ENCODE results near the gene PRAMEF17.
"Not testable (repeated sequence)": the region's sequence is repeated elsewhere in the genome, so short reads cannot be mapped to it uniquely, and the experiment has no call there.

Gene PRAMEF17

DNA sequence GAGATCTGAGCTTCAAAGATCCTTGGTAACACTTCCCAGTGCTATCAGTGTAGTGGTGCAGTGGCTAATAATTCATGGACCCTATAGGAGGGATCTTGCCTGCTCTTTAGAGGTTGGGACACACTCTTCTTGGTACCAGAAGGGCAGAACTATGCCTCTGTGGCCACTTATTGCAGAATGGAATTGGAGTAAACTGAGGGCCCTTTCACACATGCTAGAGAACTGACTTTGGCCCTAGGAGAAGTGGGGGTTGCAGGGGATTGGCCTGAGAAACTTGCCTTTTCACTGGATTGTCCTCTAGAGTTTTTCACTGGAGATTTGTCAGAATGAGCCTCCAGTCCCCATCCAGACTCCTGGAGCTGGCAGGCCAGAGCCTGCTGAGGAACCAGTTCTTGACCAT, at the start of gene PRAMEF17:
TSS of gene PRAMEF17 (plus strand) at position 301 of the 400 bp plus-strand sequence. CDS start at position 327, 26 bp downstream.
- not testable (repeated sequence) for DNase-seq (ENCODE audit: low read depth, low spot score)

DNA sequence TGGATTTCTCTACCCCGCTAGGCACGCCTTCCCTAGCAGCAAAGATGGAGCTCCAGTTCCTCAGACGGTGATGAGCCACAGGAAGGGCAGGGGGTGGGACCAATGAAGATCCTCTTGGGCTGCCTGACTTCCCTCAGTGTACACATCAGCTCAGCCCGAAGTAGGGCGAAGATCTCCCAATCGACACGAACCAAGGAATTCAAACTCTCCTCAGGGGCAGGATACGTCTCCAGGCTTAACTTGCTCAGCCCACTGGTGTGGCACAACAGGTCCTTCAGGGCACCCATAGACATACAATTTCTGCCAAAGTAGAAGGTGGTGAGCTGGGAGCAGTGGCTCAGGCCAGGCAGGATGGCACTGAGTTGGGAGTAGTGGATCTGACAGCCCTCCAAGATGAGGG, 46.9 kb upstream of the PRAMEF17 start:
- not testable (repeated sequence) for DNase-seq (ENCODE audit: low read depth, low spot score)

- DNase-seq (ENCODE audit: low read depth, low spot score) = not testable (repeated sequence)
Measured at GRCh38 chr1:13347034-13347433, 42.4 kb upstream of the PRAMEF17 start, which contains the start of gene PRAMEF14. Gene PRAMEF14, minus strand, starts transcription at chr1:13347134. Its CDS starts 1,820 bp downstream, at chr1:13345314.

DNA sequence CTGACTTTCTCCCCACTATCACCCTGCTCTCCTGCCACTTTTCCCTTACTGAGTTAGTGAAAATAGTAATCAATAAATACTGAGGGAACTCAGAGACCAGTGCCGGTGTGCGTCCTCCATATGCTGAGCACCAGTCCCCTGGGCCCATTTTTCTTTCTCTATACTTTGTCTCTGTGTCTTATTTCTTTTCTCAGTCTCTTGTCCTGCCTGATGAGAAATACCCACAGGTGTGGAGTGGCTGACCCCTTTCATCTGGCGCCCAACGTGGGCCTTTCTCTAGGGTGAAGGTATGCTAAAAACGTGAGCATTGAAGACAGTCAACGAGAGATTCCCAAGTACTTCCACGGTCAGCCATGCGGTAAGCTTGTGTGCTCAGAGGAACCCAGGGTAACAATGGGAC, 36.0 kb upstream of the PRAMEF17 start:
- not testable (repeated sequence) for DNase-seq (ENCODE audit: low read depth, low spot score)

DNA sequence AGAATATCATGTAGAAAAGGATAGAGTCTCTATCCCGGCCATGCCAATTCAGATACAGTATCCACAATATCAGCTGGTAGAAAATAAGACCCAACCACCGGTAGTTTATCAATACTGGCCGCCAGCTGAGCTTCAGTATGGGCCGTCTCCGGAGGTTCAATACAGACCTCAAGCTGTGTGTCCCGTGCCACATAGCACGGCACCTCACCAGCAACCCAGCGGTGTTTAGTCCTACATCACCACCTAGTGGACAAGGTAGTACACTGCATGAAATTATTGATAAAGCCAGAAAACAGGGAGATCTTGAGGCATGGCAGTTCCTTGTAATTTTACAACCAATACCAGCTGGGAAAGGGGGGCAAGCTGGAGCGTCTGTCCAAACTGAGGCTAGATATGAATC, 35.0 kb upstream of the PRAMEF17 start:
- not testable (repeated sequence) for DNase-seq (ENCODE audit: low read depth, low spot score)

GRCh38 chr1:13356774-13357173, 32.7 kb upstream of the PRAMEF17 start:
- DNase-seq (ENCODE audit: low read depth, low spot score) = not testable (repeated sequence)

DNA sequence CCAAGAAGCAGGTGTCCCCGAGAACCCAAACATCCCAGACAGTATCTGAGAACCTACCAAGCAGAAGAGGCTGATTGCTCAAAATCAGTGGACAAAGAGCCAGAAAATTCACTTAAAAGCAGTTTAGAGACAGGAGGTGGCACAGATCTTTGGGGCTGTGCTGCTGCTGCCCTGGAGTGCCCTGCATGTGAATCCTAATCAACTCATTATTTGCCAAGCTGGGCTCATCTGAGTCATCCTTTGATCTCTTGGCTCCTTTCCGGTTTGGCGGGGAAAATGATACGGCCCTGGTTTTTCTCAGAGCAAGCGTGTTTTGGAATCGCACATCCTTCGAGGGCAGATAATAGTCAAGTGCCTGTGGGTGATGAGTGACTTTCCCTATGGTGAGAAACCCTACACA, 27.1 kb upstream of the PRAMEF17 start:
- DNase-seq (ENCODE audit: low read depth, low spot score) = not testable (repeated sequence)

- DNase-seq (ENCODE audit: low read depth, low spot score) = not testable (repeated sequence)
Measured at GRCh38 chr1:13364928-13365327, 24.5 kb upstream of the PRAMEF17 start.

DNA sequence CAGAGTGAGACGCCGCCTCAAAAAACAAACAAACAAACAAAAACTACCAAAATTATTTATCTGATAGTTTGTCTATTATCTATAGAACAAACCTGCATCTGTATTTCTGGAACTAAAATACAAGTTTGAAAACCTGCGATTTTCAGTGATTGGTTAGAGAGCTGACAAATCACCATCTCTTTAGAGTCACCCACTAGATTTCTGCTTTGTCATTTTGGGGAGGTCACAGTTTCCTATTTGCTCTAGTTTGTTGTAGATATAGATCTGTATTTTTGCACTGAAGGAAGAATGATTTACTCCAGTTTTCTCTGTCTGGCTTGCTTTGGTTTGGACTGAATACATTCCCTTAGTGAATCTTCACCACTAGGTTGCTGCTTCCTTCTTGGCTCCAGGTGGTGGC, 22.9 kb upstream of the PRAMEF17 start:
- not testable (repeated sequence) for DNase-seq (ENCODE audit: low read depth, low spot score)

- not testable (repeated sequence) for DNase-seq (ENCODE audit: low read depth, low spot score)
Measured at GRCh38 chr1:13368544-13368943, 20.9 kb upstream of the PRAMEF17 start.

GRCh38 chr1:13378983-13379382, 10.4 kb upstream of the PRAMEF17 start:
- DNase-seq (ENCODE audit: low read depth, low spot score) = not testable (repeated sequence)

GRCh38 chr1:13380380-13380779, 9.1 kb upstream of the PRAMEF17 start:
- DNase-seq (ENCODE audit: low read depth, low spot score) = not testable (repeated sequence)

DNA sequence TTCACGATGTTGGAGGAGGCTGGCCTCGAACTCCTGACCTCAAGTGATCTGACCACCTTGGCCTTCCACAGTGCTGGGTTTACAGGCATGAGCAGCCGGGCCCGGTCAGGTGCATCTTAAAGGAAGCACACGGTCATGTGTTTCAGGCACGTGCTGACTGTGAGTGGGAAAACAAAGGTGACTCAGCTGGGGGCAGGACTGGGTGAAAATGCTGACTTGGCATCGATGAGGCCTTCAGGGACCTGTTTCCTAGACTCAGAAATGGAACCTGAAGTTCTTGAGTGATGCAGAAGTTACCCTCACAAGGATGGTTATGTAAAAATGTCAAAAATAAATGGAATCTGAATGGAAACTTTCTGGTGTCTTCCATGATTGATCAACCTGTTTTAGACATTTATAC, 3.6 kb downstream of the PRAMEF17 start:
- not testable (repeated sequence) for DNase-seq (ENCODE audit: low read depth, low spot score)

DNA sequence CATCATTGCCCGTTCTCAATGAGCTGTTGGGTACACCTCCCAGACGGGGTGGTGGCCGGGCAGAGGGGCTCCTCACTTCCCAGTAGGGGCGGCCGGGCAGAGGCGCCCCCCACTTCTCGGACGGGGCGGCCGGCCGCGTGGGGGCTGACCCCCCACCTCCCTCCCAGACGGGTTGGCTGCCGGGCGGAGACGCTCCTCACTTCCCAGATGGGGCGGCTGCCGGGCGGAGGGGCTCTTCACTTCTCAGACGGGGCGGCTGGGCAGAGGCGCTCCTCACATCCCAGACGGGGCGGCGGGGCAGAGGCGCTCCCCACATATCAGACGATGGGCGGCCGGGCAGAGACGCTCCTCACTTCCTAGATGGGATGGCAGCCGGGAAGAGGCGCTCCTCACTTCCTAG, 5.3 kb downstream of the PRAMEF17 start:
- DNase-seq (ENCODE audit: low read depth, low spot score) = not testable (repeated sequence)

DNA sequence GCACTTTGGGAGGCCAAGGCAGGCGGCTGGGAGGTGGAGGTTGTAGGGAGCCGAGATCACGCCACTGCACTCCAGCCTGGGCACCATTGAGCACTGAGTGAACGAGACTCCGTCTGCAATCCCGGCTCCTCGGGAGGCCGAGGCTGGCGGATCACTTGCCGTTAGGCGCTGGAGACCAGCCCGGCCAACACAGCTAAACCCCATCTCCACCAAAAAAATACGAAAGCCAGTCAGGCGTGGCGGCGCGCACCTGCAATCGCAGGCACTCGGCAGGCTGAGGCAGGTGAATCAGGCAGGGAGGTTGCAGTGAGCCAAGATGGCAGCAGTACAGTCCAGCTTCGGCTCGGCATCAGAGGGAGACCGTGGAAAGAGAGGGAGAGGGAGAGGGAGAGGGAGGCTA, 5.9 kb downstream of the PRAMEF17 start:
- DNase-seq (ENCODE audit: low read depth, low spot score) = not testable (repeated sequence)

GRCh38 chr1:13407811-13408210, 18.4 kb downstream of the PRAMEF17 start:
- no peak for DNase-seq (ENCODE audit: low read depth, low spot score)

DNA sequence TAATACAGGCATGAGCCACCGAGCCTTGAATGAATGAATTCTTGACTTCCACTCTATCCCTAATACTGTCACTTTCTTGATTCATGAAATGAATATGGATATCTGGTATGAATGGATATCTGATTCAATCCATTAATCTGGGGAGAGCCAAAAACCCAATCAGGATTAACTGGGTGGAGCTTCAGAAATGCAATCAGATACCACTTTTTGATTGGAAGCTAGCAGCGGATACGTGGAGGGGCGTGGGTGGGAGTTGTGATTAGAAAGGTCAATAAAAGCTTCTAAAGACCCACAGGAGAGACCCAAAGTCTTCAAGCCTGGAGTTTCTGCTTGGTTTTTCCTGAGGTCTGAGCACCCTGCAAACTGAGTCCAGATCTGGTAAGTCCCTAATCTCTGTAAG, 20.7 kb downstream of the PRAMEF17 start, which contains the start of gene PRAMEF20:
TSS of gene PRAMEF20 (plus strand) at position 301 of the 400 bp plus-strand sequence. CDS start 5,905 bp downstream, outside the sequence.
- DNase-seq (ENCODE audit: low read depth, low spot score) = not testable (repeated sequence)

DNA sequence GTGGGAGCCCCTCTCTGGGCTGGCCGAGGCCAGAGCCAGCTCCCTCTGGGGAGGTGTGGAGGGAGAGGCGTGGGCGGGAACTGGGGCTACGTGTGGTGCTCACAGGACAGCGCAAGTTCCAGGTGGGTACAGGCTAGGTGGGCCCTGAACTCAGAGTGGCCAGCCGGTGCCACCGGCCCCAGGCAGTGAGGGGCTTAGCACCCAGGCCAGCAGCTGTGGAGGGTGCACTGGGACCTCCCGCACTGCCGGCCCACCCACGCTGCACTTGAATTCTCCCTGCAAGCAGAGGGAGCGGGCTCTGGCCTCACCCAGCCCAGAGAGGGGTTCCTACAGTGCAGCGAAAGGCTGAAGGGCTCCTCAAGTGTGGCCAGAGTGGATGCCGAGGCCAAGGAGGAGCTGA, 41.1 kb downstream of the PRAMEF17 start:
- no peak for DNase-seq (ENCODE audit: low read depth, low spot score)

GRCh38 chr1:13432251-13432650, 42.8 kb downstream of the PRAMEF17 start:
- DNase-seq (ENCODE audit: low read depth, low spot score) = no peak

- DNase-seq (ENCODE audit: low read depth, low spot score) = not testable (repeated sequence)
Measured at GRCh38 chr1:13433694-13434358, 44.4 kb downstream of the PRAMEF17 start.

DNA sequence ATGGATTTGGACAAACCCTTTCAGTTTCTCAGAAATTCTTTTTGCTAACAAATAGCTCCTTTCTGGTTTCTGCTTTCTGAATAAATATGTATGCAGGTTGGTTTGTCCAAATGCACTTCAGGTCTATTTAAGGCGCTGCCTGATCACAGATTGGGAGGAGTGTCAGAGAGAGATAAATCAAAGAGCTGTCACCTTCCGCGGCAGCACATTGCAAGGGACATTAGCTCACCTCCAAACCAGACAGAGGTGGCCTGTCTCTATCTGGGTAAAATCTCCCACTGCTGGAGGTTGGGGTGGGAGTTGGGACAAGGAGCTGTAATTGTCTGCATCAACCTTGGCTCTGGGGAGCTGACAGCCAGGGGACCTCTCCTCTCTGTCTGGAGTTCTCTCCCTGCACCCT, 46.0 kb downstream of the PRAMEF17 start:
- DNase-seq (ENCODE audit: low read depth, low spot score) = no peak

DNA sequence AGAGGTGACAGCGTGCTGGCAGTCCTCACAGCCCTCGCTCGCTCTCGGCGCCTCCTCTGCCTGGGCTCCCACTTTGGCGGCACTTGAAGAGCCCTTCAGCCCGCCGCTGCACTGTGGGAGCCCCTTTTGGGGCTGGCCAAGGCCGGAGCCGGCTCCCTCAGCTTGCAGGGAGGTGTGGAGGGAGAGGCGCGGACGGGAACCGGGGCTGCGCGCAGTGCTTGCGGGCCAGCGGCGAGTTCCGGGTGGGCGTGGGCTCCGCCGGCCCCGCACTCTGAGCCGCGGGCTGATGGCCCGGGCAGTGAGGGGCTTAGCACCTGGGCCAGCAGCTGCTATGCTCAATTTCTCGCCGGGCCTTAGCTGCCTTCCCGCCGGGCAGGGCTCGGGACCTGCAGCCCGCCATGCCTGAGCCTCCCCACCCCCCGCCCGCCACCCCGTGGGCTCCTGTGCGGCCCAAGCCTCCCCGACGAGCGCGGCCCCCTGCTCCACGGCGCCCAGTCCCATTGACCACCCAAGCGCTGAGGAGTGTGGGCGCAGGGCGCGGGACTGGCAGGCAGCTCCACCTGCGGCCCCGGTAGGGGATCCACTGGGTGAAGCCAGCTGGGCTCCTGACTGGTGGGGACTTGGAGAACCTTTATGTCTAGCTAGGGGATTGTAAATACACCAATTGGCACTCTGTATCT, 49.8 kb downstream of the PRAMEF17 start:
- not testable (repeated sequence) for DNase-seq (ENCODE audit: low read depth, low spot score)

Data from activated naive CD8-positive, alpha-beta T cell treated with anti-CD3 and anti-CD28 coated beads, Interleukin-2, amount 50 U/mL, for 16 hours (primary cell).